ENCODE data around the gene RSPH6A. TPM values are rescaled to one million over a fixed set of nuclear protein-coding genes. Genes with fewer than 3 reads are reported as not detected.
A peak's percentile ranks its signal among the peaks of the same experiment; 100 is the strongest.

The RSPH6A gene
- total RNA-seq, 1 experiment from 2014 or later, result not detected

GRCh38 chr19:45854167-45854778 lies 39.2 kb upstream of the RSPH6A start:
- no peak overlapping the region for H3K9ac ChIP-seq (ENCODE audit: low read length)
- DNase-seq, result no peak
- peaks cover 24% of the 10 kb centered on the region for H3K79me2 ChIP-seq (ENCODE audit: low read length)
- no peak overlapping the region for H3K4me2 ChIP-seq (ENCODE audit: low read depth, low read length, poor library complexity, severe bottlenecking)
- H3K9me2 ChIP-seq (replicated peaks; ENCODE audit: insufficient read depth, low read length), result no peaks in the 10 kb centered on the region
- H3K36me3 ChIP-seq (ENCODE audit: insufficient read depth, low read length), result peaks cover 23% of the 10 kb centered on the region
- H3K27ac ChIP-seq (ENCODE audit: low read length), result no peak overlapping the region
- no peak overlapping the region for H2AFZ ChIP-seq (ENCODE audit: low read length)
- no peaks in the 10 kb centered on the region for H3K9me3 ChIP-seq (ENCODE audit: low read length)
- no peaks in the 10 kb centered on the region for H3K27me3 ChIP-seq (ENCODE audit: low read length)
- no peaks in the 10 kb centered on the region for H3K4me1 ChIP-seq (ENCODE audit: low read length)
- no peak overlapping the region for H3K4me3 ChIP-seq (ENCODE audit: low read length)
- no peaks in the 10 kb centered on the region for H4K20me1 ChIP-seq (ENCODE audit: insufficient read depth, low read depth, low read length)

- Histone ChIP-seq H3K9ac (ENCODE audit: low read length) (no peak overlapping the region), H3K4me1 (ENCODE audit: low read length) (no peaks in the 10 kb centered on the region), H3K27ac (ENCODE audit: low read length) (no peak overlapping the region), H3K4me2 (ENCODE audit: low read depth, low read length, poor library complexity, severe bottlenecking) (no peak overlapping the region), H3K79me2 (ENCODE audit: low read length) (peaks cover 14% of the 10 kb centered on the region), H3K4me3 (ENCODE audit: low read length) (no peak overlapping the region), H3K36me3 (ENCODE audit: insufficient read depth, low read length) (peaks cover 32% of the 10 kb centered on the region), H3K9me2 (replicated peaks; ENCODE audit: insufficient read depth, low read length) (no peaks in the 10 kb centered on the region), H3K27me3 (ENCODE audit: low read length) (no peaks in the 10 kb centered on the region), H3K9me3 (ENCODE audit: low read length) (no peaks in the 10 kb centered on the region), H4K20me1 (ENCODE audit: insufficient read depth, low read depth, low read length) (no peaks in the 10 kb centered on the region), H2AFZ (ENCODE audit: low read length) (no peak overlapping the region)
- DNase-seq, result no peak
Measured at GRCh38 chr19:45852983-45853382, 37.9 kb upstream of the RSPH6A start.

- H3K4me1 ChIP-seq (ENCODE audit: low read length), result no peaks in the 10 kb centered on the region
- DNase-seq, result no peak
- H3K9me3 ChIP-seq (ENCODE audit: low read length), result no peaks in the 10 kb centered on the region
- peaks cover 38% of the 10 kb centered on the region for H3K36me3 ChIP-seq (ENCODE audit: insufficient read depth, low read length)
- peaks cover 12% of the 10 kb centered on the region; the same call in 1 of the 2 replicates for H3K79me2 ChIP-seq (ENCODE audit: low read length)
- H3K9me2 ChIP-seq (replicated peaks; ENCODE audit: insufficient read depth, low read length), result no peaks in the 10 kb centered on the region
- no peak overlapping the region for H2AFZ ChIP-seq (ENCODE audit: low read length)
- no peak overlapping the region for H3K27ac ChIP-seq (ENCODE audit: low read length)
- no peak overlapping the region for H3K9ac ChIP-seq (ENCODE audit: low read length)
- H3K27me3 ChIP-seq (ENCODE audit: low read length), result no peaks in the 10 kb centered on the region
- H4K20me1 ChIP-seq (ENCODE audit: insufficient read depth, low read depth, low read length), result no peaks in the 10 kb centered on the region
- no peak overlapping the region for H3K4me3 ChIP-seq (ENCODE audit: low read length)
- no peak overlapping the region for H3K4me2 ChIP-seq (ENCODE audit: low read depth, low read length, poor library complexity, severe bottlenecking)
Measured at GRCh38 chr19:45852145-45852750, 37.1 kb upstream of the RSPH6A start.

- Histone ChIP-seq H3K27ac (ENCODE audit: low read length) (no peak overlapping the region), H3K9me3 (ENCODE audit: low read length) (no peaks in the 10 kb centered on the region), H3K27me3 (ENCODE audit: low read length) (no peaks in the 10 kb centered on the region), H3K9ac (ENCODE audit: low read length) (no peak overlapping the region), H2AFZ (ENCODE audit: low read length) (no peak overlapping the region), H3K36me3 (ENCODE audit: insufficient read depth, low read length) (peaks cover 46% of the 10 kb centered on the region), H3K4me1 (ENCODE audit: low read length) (no peaks in the 10 kb centered on the region), H3K9me2 (replicated peaks; ENCODE audit: insufficient read depth, low read length) (no peaks in the 10 kb centered on the region), H3K79me2 (ENCODE audit: low read length) (no peaks in the 10 kb centered on the region), H3K4me3 (ENCODE audit: low read length) (no peak overlapping the region), H4K20me1 (ENCODE audit: insufficient read depth, low read depth, low read length) (no peaks in the 10 kb centered on the region), H3K4me2 (ENCODE audit: low read depth, low read length, poor library complexity, severe bottlenecking) (no peak overlapping the region)
- DNase-seq, result peak; percentile 48
Measured at GRCh38 chr19:45848922-45849321, 33.8 kb upstream of the RSPH6A start.

GRCh38 chr19:45847663-45848062 lies 32.6 kb upstream of the RSPH6A start:
- Histone ChIP-seq H3K27ac (ENCODE audit: low read length) (no peak overlapping the region), H3K4me3 (ENCODE audit: low read length) (no peak overlapping the region), H3K4me1 (ENCODE audit: low read length) (no peaks in the 10 kb centered on the region), H4K20me1 (ENCODE audit: insufficient read depth, low read depth, low read length) (no peaks in the 10 kb centered on the region), H3K27me3 (ENCODE audit: low read length) (no peaks in the 10 kb centered on the region), H2AFZ (ENCODE audit: low read length) (no peak overlapping the region), H3K4me2 (ENCODE audit: low read depth, low read length, poor library complexity, severe bottlenecking) (no peak overlapping the region), H3K9me3 (ENCODE audit: low read length) (no peaks in the 10 kb centered on the region), H3K9me2 (replicated peaks; ENCODE audit: insufficient read depth, low read length) (no peaks in the 10 kb centered on the region), H3K79me2 (ENCODE audit: low read length) (no peaks in the 10 kb centered on the region), H3K36me3 (ENCODE audit: insufficient read depth, low read length) (peaks cover 49% of the 10 kb centered on the region), H3K9ac (ENCODE audit: low read length) (no peak overlapping the region)
- no peak for DNase-seq

- Histone ChIP-seq H3K9me2 (replicated peaks; ENCODE audit: insufficient read depth, low read length) (no peaks in the 10 kb centered on the region), H3K79me2 (ENCODE audit: low read length) (no peaks in the 10 kb centered on the region), H3K27me3 (ENCODE audit: low read length) (no peaks in the 10 kb centered on the region), H3K4me2 (ENCODE audit: low read depth, low read length, poor library complexity, severe bottlenecking) (no peak overlapping the region), H3K36me3 (ENCODE audit: insufficient read depth, low read length) (peaks cover 59% of the 10 kb centered on the region), H3K9me3 (ENCODE audit: low read length) (no peaks in the 10 kb centered on the region), H2AFZ (ENCODE audit: low read length) (no peak overlapping the region), H3K27ac (ENCODE audit: low read length) (no peak overlapping the region), H4K20me1 (ENCODE audit: insufficient read depth, low read depth, low read length) (no peaks in the 10 kb centered on the region), H3K9ac (ENCODE audit: low read length) (no peak overlapping the region), H3K4me1 (ENCODE audit: low read length) (no peaks in the 10 kb centered on the region), H3K4me3 (ENCODE audit: low read length) (no peak overlapping the region)
- DNase-seq, result no peak
Measured at GRCh38 chr19:45842198-45842597, 27.1 kb upstream of the RSPH6A start.

- Histone ChIP-seq H3K9me3 (ENCODE audit: low read length) (no peaks in the 10 kb centered on the region), H3K36me3 (ENCODE audit: insufficient read depth, low read length) (peaks cover 45% of the 10 kb centered on the region), H3K9me2 (replicated peaks; ENCODE audit: insufficient read depth, low read length) (no peaks in the 10 kb centered on the region), H2AFZ (ENCODE audit: low read length) (no peak overlapping the region), H3K4me2 (ENCODE audit: low read depth, low read length, poor library complexity, severe bottlenecking) (no peak overlapping the region), H3K79me2 (ENCODE audit: low read length) (no peaks in the 10 kb centered on the region), H3K27ac (ENCODE audit: low read length) (no peak overlapping the region), H3K9ac (ENCODE audit: low read length) (no peak overlapping the region), H3K27me3 (ENCODE audit: low read length) (no peaks in the 10 kb centered on the region), H3K4me3 (ENCODE audit: low read length) (no peak overlapping the region), H4K20me1 (ENCODE audit: insufficient read depth, low read depth, low read length) (no peaks in the 10 kb centered on the region), H3K4me1 (ENCODE audit: low read length) (no peaks in the 10 kb centered on the region)
- no peak for DNase-seq
Measured at GRCh38 chr19:45834970-45835369, 19.9 kb upstream of the RSPH6A start.

GRCh38 chr19:45828945-45829344 lies 13.8 kb upstream of the RSPH6A start:
- DNase-seq, result no peak
- Histone ChIP-seq H3K27me3 (ENCODE audit: low read length) (no peaks in the 10 kb centered on the region), H3K36me3 (ENCODE audit: insufficient read depth, low read length) (peaks cover 8% of the 10 kb centered on the region; the same call in 1 of the 2 replicates)

More at GRCh38 chr19:45828945-45829344, 13.8 kb upstream of the RSPH6A start:
- H3K79me2 ChIP-seq (ENCODE audit: low read length), result no peaks in the 10 kb centered on the region
- no peak overlapping the region for H3K9ac ChIP-seq (ENCODE audit: low read length)
- H3K4me3 ChIP-seq (ENCODE audit: low read length), result no peak overlapping the region
- H4K20me1 ChIP-seq (ENCODE audit: insufficient read depth, low read depth, low read length), result no peaks in the 10 kb centered on the region
- no peak overlapping the region for H3K27ac ChIP-seq (ENCODE audit: low read length)
- H3K9me2 ChIP-seq (replicated peaks; ENCODE audit: insufficient read depth, low read length), result no peaks in the 10 kb centered on the region
- H3K4me2 ChIP-seq (ENCODE audit: low read depth, low read length, poor library complexity, severe bottlenecking), result no peak overlapping the region
- no peaks in the 10 kb centered on the region for H3K4me1 ChIP-seq (ENCODE audit: low read length)
- H2AFZ ChIP-seq (ENCODE audit: low read length), result no peak overlapping the region
- H3K9me3 ChIP-seq (ENCODE audit: low read length), result no peaks in the 10 kb centered on the region

All from Karpas-422 (cell line).